Neural cell (in vitro differentiated cells): ENCODE data around the gene GDPD4. TPM values are rescaled to one million over a fixed set of nuclear protein-coding genes. Genes with fewer than 3 reads are reported as not detected.

Source experiments
- H2AFZ ChIP-seq: fragments of 200-600, 300-800 bp; sonication (generic), shearing (Covaris generic); 2 replicates; pipeline ENCODE4 v1.6.0; 2014; ENCODE audit warnings: low read depth, mild to moderate bottlenecking, antibody characterized with exemption, low read length, moderate library complexity
- H3F3A ChIP-seq: fragments of 200-600 bp; shearing (Covaris generic); 2 replicates; pipeline ENCODE4 v1.6.1; 2016; ENCODE audit warnings: mild to moderate bottlenecking, moderate library complexity, mixed read lengths, antibody characterized with exemption, low read length; ENCODE audit not compliant: insufficient read depth, poor library complexity, severe bottlenecking
- H3K27ac ChIP-seq: fragments of 200-600, 300-800 bp; sonication (generic), shearing (Covaris generic); 2 replicates; pipeline ENCODE4 v1.5.1; 2014; ENCODE audit warnings: mild to moderate bottlenecking, low read length, moderate library complexity
- H3K27me3 ChIP-seq: fragments of 300-800, 200-600 bp; sonication (generic), shearing (Covaris generic); 2 replicates; pipeline ENCODE4 v1.6.0; 2014; ENCODE audit warnings: mild to moderate bottlenecking, low read depth, low read length, moderate library complexity; ENCODE audit not compliant: insufficient read depth
- H3K36me3 ChIP-seq: fragments of 300-800, 200-600 bp; sonication (generic), shearing (Covaris generic); 2 replicates; pipeline ENCODE4 v1.5.1; 2014; ENCODE audit warnings: mild to moderate bottlenecking, antibody characterized with exemption, low read length, moderate library complexity; ENCODE audit not compliant: insufficient read depth
- H3K4me2 ChIP-seq: fragments of 300-800, 200-600 bp; sonication (generic), shearing (Covaris generic); 2 replicates; pipeline ENCODE4 v1.6.0; 2014; ENCODE audit warnings: mild to moderate bottlenecking, low read length
- H3K4me3 ChIP-seq: fragments of 300-800, 200-600 bp; sonication (generic), shearing (Covaris generic); 2 replicates; pipeline ENCODE4 v1.5.1; 2014; ENCODE audit warnings: mild to moderate bottlenecking, low read length, moderate library complexity
- H3K79me2 ChIP-seq: fragments of 200-600 bp; shearing (Covaris generic); replicated peaks from 2 replicates; pipeline ENCODE4 v1.6.0; 2014; ENCODE audit warnings: mild to moderate bottlenecking, low read length, moderate library complexity; ENCODE audit not compliant: insufficient read depth
- H3K9ac ChIP-seq: fragments of 300-800, 200-600 bp; sonication (generic), shearing (Covaris generic); 2 replicates; pipeline ENCODE4 v1.6.1; 2016; ENCODE audit warnings: mild to moderate bottlenecking, low read length, mixed read lengths
- H3K9me2 ChIP-seq: fragments of 200-600 bp; shearing (Covaris generic); 2 replicates; pipeline ENCODE4 v1.6.1; 2016; ENCODE audit warnings: mild to moderate bottlenecking, low read length, mixed read lengths; ENCODE audit not compliant: insufficient read depth
- H3K9me3 ChIP-seq: fragments of 200-600, 300-800 bp; sonication (generic), shearing (Covaris generic); 2 replicates; pipeline ENCODE4 v1.6.1; 2016; ENCODE audit warnings: mild to moderate bottlenecking, mixed run types, low read length, moderate library complexity, mixed read lengths
- H4K20me1 ChIP-seq: fragments of 200-600 bp; shearing (Covaris generic); 2 replicates; pipeline ENCODE4 v1.6.1; 2016; ENCODE audit warnings: mild to moderate bottlenecking, mixed run types; ENCODE audit not compliant: insufficient read depth
- CTCF ChIP-seq: fragments of 450-650 bp; IDR thresholded peaks from 2 replicates; pipeline ENCODE4 v1.5.1; 2014; ENCODE audit warnings: antibody characterized with exemption, mild to moderate bottlenecking, moderate library complexity; ENCODE audit not compliant: poor library complexity, severe bottlenecking
- EP300 ChIP-seq: fragments of 450-650 bp; conservative IDR thresholded peaks from 2 replicates; pipeline ENCODE4 v1.6.1; 2014; ENCODE audit warnings: antibody characterized with exemption, mild to moderate bottlenecking, moderate library complexity; ENCODE audit not compliant: poor library complexity, severe bottlenecking
- EZH2 ChIP-seq: fragments of 200-600, 300-800 bp; shearing (Covaris generic), sonication (generic); IDR thresholded peaks from 2 replicates; pipeline ENCODE4 v1.6.1; 2014; ENCODE audit warnings: antibody characterized with exemption, low read length, borderline replicate concordance, mild to moderate bottlenecking; ENCODE audit not compliant: insufficient read depth, poor library complexity, severe bottlenecking
- MXI1 ChIP-seq: fragments of 450-650 bp; conservative IDR thresholded peaks from 2 replicates; pipeline ENCODE4 v1.6.1; 2014; ENCODE audit warnings: antibody characterized with exemption, mild to moderate bottlenecking; ENCODE audit not compliant: poor library complexity, severe bottlenecking
- POLR2AphosphoS5 ChIP-seq: IDR thresholded peaks from 2 replicates; pipeline ENCODE4 v1.6.1; 2012
- RAD21 ChIP-seq: fragments of 450-650 bp; conservative IDR thresholded peaks from 2 replicates; pipeline ENCODE4 v1.6.1; 2014; ENCODE audit warnings: antibody characterized with exemption, mild to moderate bottlenecking, moderate library complexity
- REST ChIP-seq: IDR thresholded peaks from 2 replicates; pipeline ENCODE4 v1.6.1; 2012; ENCODE audit warnings: borderline replicate concordance
- SMC3 ChIP-seq: fragments of 450-650 bp; conservative IDR thresholded peaks from 2 replicates; pipeline ENCODE4 v1.6.1; 2014; ENCODE audit warnings: antibody characterized with exemption, mild to moderate bottlenecking, moderate library complexity; ENCODE audit not compliant: poor library complexity
- TAF1 ChIP-seq: IDR thresholded peaks from 2 replicates; pipeline ENCODE4 v1.6.1; 2012; ENCODE audit warnings: low read depth
- polyA plus RNA-seq: library from polyadenylated mRNA; depleted of rRNA; stranded (reverse); fragments of >200 nt; gene quantifications from 2 replicates; pipeline ENCODE4 v1.2.3, GENCODE V29; 2014

Gene GDPD4
- polyA plus RNA-seq, 1 donor from 2014 or later = not detected

GRCh38 chr11:77178150-77178549 lies 123.3 kb downstream of the GDPD4 start:
- Histone ChIP-seq H3K9ac (no peak overlapping the region), H3K4me3 (no peak overlapping the region)
- TF ChIP-seq TAF1 (no peak), EP300 (no peak), EZH2 (no peak), POLR2AphosphoS5 (no peak), CTCF (no peak), REST (no peak), MXI1 (no peak), RAD21 (no peak), SMC3 (no peak)

GRCh38 chr11:77176996-77177395 lies 124.5 kb downstream of the GDPD4 start:
- no peak overlapping the region for H2AFZ ChIP-seq
- no peaks in the 10 kb centered on the region for H3K79me2 ChIP-seq
- no peak overlapping the region for H3K9ac ChIP-seq
- no peak overlapping the region for H3K4me2 ChIP-seq
- no peaks in the 10 kb centered on the region for H4K20me1 ChIP-seq
- no peak overlapping the region for H3K4me3 ChIP-seq
- no peak overlapping the region for H3K27ac ChIP-seq
- no peak for TF ChIP-seq REST
- no peak for TF ChIP-seq SMC3
- TF ChIP-seq TAF1 = no peak
- no peak for TF ChIP-seq MXI1
- no peak for TF ChIP-seq POLR2AphosphoS5
- H3K9me2 ChIP-seq = no peaks in the 10 kb centered on the region
- no peaks in the 10 kb centered on the region for H3K9me3 ChIP-seq
- no peaks in the 10 kb centered on the region for H3F3A ChIP-seq
- no peaks in the 10 kb centered on the region for H3K27me3 ChIP-seq
- H3K36me3 ChIP-seq = no peaks in the 10 kb centered on the region

More at GRCh38 chr11:77178150-77178549, 123.3 kb downstream of the GDPD4 start:
- Histone ChIP-seq H3K9me3 (no peaks in the 10 kb centered on the region), H3K79me2 (no peaks in the 10 kb centered on the region), H3K36me3 (no peaks in the 10 kb centered on the region), H3K4me2 (no peak overlapping the region), H3K27me3 (no peaks in the 10 kb centered on the region), H4K20me1 (no peaks in the 10 kb centered on the region), H2AFZ (no peak overlapping the region), H3K27ac (no peak overlapping the region), H3F3A (no peaks in the 10 kb centered on the region), H3K9me2 (no peaks in the 10 kb centered on the region)
